OCI-LY3 (cell line): ENCODE measurements around the gene RUSC1.

Experiments used
- H2AFZ ChIP-seq: fragments of 200-600, 300-600 bp; shearing (Covaris generic); 2 replicates; pipeline ENCODE4 v1.6.0; 2014; ENCODE audit warnings: antibody characterized with exemption, low read depth, low read length
- H3K27ac ChIP-seq: fragments of 200-600, 300-600 bp; sonication (generic); 2 replicates; pipeline ENCODE4 v1.5.1; 2014; ENCODE audit warnings: mild to moderate bottlenecking, low read length, moderate library complexity, mixed read lengths
- H3K27me3 ChIP-seq: fragments of 200-600, 300-600 bp; sonication (generic); 2 replicates; pipeline ENCODE4 v1.6.1; 2014; ENCODE audit warnings: low read depth, low read length, mixed read lengths
- H3K36me3 ChIP-seq: fragments of 200-600, 300-600 bp; sonication (generic); replicated peaks from 2 replicates; pipeline ENCODE3; 2014; ENCODE audit warnings: low read depth, low read length, mixed read lengths
- H3K4me1 ChIP-seq: fragments of 300-600, 200-600 bp; sonication (generic); 2 replicates; pipeline ENCODE4 v1.6.1; 2014; ENCODE audit warnings: low read length, mixed read lengths
- H3K4me2 ChIP-seq: fragments of 200-600, 300-600 bp; sonication (generic); 2 replicates; pipeline ENCODE4 v1.6.1; 2014; ENCODE audit warnings: low read length, mixed read lengths
- H3K4me3 ChIP-seq: fragments of 300-600, 200-600 bp; sonication (generic); 2 replicates; pipeline ENCODE4 v1.5.1; 2014; ENCODE audit warnings: antibody characterized with exemption, mild to moderate bottlenecking, low read length, moderate library complexity
- H3K79me2 ChIP-seq: fragments of 300-600, 200-600 bp; shearing (Covaris generic); 2 replicates; pipeline ENCODE4 v1.6.1; 2014; ENCODE audit warnings: mild to moderate bottlenecking, low read length, mixed read lengths
- H3K9ac ChIP-seq: fragments of 300-600, 200-600 bp; shearing (Covaris generic); 2 replicates; pipeline ENCODE4 v1.6.0; 2014; ENCODE audit warnings: mild to moderate bottlenecking, low read length, moderate library complexity
- H3K9me3 ChIP-seq: fragments of 200-600, 300-600 bp; shearing (Covaris generic); 2 replicates; pipeline ENCODE4 v1.6.1; 2014; ENCODE audit warnings: low read length, mixed read lengths; ENCODE audit not compliant: insufficient read depth
- H4K20me1 ChIP-seq: fragments of 200-600, 300-600 bp; sonication (generic); 2 replicates; pipeline ENCODE4 v1.6.1; 2016; ENCODE audit warnings: low read length, mixed read lengths; ENCODE audit not compliant: insufficient read depth
- EZH2phosphoT487 ChIP-seq: fragments of 200-600 bp; shearing (Covaris generic); IDR thresholded peaks from 2 replicates; pipeline ENCODE4 v1.6.1; 2018; ENCODE audit warnings: antibody characterized with exemption, mixed run types, low read depth
- TF ChIP-seq, protein P1 (sequence below): fragments of 200-600, 300-600 bp; sonication (generic); IDR thresholded peaks from 2 replicates; pipeline ENCODE4 v1.5.1; 2014; ENCODE audit warnings: antibody characterized with exemption, low read length, low read depth

RUSC1 gene, protein sequence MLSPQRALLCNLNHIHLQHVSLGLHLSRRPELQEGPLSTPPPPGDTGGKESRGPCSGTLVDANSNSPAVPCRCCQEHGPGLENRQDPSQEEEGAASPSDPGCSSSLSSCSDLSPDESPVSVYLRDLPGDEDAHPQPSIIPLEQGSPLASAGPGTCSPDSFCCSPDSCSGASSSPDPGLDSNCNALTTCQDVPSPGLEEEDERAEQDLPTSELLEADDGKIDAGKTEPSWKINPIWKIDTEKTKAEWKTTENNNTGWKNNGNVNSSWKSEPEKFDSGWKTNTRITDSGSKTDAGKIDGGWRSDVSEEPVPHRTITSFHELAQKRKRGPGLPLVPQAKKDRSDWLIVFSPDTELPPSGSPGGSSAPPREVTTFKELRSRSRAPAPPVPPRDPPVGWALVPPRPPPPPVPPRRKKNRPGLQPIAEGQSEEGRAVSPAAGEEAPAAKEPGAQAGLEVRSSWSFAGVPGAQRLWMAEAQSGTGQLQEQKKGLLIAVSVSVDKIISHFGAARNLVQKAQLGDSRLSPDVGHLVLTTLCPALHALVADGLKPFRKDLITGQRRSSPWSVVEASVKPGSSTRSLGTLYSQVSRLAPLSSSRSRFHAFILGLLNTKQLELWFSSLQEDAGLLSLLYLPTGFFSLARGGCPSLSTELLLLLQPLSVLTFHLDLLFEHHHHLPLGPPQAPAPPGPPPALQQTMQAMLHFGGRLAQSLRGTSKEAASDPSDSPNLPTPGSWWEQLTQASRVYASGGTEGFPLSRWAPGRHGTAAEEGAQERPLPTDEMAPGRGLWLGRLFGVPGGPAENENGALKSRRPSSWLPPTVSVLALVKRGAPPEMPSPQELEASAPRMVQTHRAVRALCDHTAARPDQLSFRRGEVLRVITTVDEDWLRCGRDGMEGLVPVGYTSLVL

DNA sequence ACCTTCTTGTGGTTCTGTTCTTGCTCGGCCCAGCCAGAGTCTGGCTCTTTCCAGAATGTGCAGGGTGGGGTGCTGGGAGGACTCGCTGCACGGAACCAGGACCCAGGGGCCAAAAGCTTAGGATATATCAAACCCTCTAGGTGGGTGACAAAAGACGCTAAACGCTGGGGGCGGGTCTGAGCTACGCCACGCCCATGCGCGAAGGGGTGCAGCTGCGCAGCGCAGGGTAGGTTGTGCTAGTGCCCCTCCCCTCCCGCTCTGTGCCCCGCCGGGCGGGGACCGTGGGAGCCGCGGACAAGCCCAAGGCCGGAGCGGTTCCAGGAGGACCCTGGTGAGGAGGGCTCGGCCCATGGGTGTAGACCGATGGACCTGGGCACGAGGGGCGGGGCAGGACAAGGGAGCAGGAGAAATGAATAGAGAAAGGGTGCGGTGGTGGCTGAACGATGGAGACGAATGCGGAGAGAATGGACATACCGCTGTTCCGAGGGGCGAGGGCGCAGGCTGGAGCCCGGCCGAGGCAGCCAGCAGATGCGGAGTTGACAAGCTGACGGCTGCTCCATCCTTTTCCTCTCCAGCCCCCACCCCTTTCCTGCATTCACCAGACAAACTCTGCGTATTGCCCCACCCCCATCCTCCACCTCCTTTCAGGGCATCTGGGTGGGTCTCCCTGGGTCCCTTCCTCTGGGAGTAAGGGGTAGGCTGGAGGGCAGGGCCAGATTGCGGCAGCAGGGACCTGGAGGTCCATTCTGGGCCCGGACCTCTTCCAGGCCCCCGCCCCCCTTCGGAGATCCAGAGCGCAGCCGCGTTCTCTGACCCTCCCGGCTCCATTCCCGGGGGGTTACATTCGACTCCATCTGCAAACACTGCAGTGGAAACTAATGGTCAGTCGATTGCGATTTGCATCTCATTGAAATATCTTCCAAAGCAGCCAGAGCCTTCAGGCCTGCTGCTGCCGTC lies at the start of gene RUSC1:
Gene RUSC1 (plus strand): TSS at position 234 of the 957 bp plus-strand sequence. CDS start 880 bp downstream, outside the sequence.
- H4K20me1 ChIP-seq, result peaks cover 36% of the 10 kb centered on the region
- H3K36me3 ChIP-seq, result peaks cover 45% of the 10 kb centered on the region
- no peak within 1 kb of the TSS for H3K27ac ChIP-seq
- no peak for TF ChIP-seq EZH2phosphoT487
- no peak within 1 kb of the TSS for H2AFZ ChIP-seq
- no peak within 1 kb of the TSS for H3K4me2 ChIP-seq
- H3K4me1 ChIP-seq, result peaks cover 19% of the 10 kb centered on the region
- no peaks in the 10 kb centered on the region for H3K9me3 ChIP-seq
- no peak within 1 kb of the TSS for H3K9ac ChIP-seq
- H3K79me2 ChIP-seq, result no peaks in the 10 kb centered on the region
- no peak within 1 kb of the TSS for H3K4me3 ChIP-seq
- H3K27me3 ChIP-seq, result no peaks in the 10 kb centered on the region

DNA sequence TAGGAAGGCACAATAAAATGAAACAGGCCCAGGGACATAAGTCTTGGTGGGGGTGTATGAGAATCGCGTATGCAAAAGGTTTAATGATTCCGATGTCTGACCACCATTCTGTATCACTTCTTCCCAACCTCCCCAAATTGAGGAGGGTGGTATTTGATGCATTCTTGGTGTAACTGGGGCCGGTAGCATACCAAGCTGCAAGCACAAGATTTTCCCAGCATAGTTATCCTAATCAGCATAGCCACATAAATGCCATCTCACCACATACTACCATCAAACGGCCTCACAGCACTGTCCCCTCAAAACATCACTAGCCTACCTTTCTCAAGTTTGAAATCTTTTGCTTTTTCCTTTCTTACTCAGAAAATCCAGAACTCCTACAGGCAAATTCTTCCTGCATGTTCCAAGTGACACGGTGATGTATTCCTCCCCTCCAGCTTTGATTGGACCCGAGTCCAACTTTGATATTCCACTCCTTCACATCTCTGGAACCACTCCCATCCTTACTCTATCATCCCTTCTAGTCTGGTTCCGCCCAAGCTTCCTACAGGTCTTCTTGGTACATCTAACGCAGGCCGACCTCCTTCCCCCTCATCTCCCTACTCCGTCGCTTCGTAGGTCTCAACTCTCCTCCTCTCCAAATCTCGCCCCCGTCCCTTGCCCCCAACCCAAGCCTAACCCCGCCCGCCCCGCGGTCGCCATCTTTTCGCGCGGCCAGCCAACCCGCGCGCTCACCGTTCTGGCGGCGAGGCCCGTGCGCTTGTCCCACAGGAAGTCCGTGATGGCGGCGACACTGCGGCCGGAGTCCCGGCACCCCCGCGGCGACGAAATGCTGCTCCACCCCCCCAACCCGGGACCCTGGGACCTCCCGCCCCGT lies 48.0 kb upstream of the RUSC1 start:
- Histone ChIP-seq H3K9me3 (no peaks in the 10 kb centered on the region), H3K4me2 (peak overlapping the region; percentile 91), H3K4me1 (peaks cover 20% of the 10 kb centered on the region), H4K20me1 (peaks cover 7% of the 10 kb centered on the region; the same call in 1 of the 2 replicates), H3K9ac (peak overlapping the region; percentile 92), H3K27me3 (no peaks in the 10 kb centered on the region), H3K27ac (peak overlapping the region; percentile 71), H3K4me3 (peak overlapping the region; percentile 92), H3K36me3 (peaks cover 37% of the 10 kb centered on the region), H2AFZ (no peak overlapping the region), H3K79me2 (peaks cover 35% of the 10 kb centered on the region)
- no peak for TF ChIP-seq EZH2phosphoT487
- TF ChIP-seq, protein P1, sequence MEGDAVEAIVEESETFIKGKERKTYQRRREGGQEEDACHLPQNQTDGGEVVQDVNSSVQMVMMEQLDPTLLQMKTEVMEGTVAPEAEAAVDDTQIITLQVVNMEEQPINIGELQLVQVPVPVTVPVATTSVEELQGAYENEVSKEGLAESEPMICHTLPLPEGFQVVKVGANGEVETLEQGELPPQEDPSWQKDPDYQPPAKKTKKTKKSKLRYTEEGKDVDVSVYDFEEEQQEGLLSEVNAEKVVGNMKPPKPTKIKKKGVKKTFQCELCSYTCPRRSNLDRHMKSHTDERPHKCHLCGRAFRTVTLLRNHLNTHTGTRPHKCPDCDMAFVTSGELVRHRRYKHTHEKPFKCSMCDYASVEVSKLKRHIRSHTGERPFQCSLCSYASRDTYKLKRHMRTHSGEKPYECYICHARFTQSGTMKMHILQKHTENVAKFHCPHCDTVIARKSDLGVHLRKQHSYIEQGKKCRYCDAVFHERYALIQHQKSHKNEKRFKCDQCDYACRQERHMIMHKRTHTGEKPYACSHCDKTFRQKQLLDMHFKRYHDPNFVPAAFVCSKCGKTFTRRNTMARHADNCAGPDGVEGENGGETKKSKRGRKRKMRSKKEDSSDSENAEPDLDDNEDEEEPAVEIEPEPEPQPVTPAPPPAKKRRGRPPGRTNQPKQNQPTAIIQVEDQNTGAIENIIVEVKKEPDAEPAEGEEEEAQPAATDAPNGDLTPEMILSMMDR, result no peak

DNA sequence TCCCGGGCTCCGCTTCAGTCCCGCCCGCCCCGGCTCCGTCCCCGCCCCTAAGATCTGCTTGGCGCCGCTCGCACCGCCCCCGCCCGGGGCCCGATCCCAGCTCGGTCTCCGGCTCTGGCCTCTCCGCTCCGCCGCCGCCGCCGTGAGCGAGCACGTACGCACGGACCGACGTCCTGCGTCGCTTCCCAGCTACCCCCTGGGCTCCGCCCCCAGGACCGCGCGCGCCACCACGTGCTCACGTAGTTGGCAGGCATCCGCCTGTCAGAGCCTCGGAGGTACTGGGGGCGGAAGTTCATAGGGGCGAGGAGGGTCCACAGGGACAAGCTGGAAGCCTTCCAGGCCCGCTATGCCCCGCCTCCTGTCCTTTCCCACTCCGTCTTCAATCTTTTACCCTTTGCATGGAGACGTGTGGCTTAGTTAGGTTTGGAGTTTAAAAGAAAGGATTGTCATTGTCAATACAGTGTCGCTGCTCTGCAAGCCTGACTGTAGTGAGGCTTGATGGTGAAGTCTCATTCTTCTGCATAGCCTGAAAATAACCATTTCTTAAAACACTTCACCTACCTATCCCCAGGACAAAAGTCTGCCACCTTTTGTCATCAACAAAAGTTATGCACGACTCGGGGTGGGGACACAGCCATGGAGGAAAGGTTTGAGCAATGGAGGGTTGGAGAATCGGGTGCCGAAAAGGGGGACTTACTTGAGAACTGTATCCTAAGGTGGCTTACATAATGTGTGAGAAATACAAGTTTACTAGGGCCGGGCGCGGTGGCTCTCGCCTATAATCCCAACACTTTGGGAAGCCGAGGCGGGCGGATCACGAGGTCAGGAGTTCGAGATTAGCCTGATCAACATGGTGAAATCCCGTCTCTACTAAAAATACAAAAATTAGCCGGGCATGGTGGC lies 47.1 kb upstream of the RUSC1 start, which contains the start of gene CLK2:
Gene CLK2 (minus strand): TSS at position 162 of the 903 bp plus-strand sequence. CDS start 2,527 bp downstream, outside the sequence.
- Histone ChIP-seq H4K20me1 (peaks cover 7% of the 10 kb centered on the region; the same call in 1 of the 2 replicates), H3K27ac (peak within 1 kb of the TSS; percentile 71), H3K4me2 (peak within 1 kb of the TSS; percentile 91), H3K36me3 (peaks cover 28% of the 10 kb centered on the region), H3K79me2 (peaks cover 35% of the 10 kb centered on the region), H2AFZ (peak within 1 kb of the TSS; percentile 55), H3K4me3 (peak within 1 kb of the TSS; percentile 92), H3K9me3 (no peaks in the 10 kb centered on the region), H3K9ac (peak within 1 kb of the TSS; percentile 92), H3K4me1 (peaks cover 22% of the 10 kb centered on the region), H3K27me3 (no peaks in the 10 kb centered on the region)
- TF ChIP-seq EZH2phosphoT487, result no peak
- TF ChIP-seq, protein P1, result no peak
